HCT116 (cell line): ENCODE data around the gene TMEM169. TPM values are rescaled to one million over a fixed set of nuclear protein-coding genes. Genes with fewer than 3 reads are reported as not detected.

ENCODE experiments used
- ATAC-seq: fragments of 200-7000 bp; cut with Tn5 transposase; 2 replicates; pipeline ENCODE4 v1.9.1; 2020; ENCODE audit warnings: mild to moderate bottlenecking, moderate library complexity
- BruUV-seq: library from RNA; stranded (reverse); fragments of 400-500 nt; replicated peaks from 2 replicates; lab custom pipeline; 2021; lab: Mats Ljungman, UMichigan
- CTCF ChIA-PET: fragments of 300-600 bp; sonication (Branson Sonifier 250); formaldehyde crosslinking; loops from one replicate; lab custom pipeline; 2021; ENCODE audit warnings: antibody characterized with exemption; lab: Charles Lee
- POLR2A ChIA-PET: fragments of 300-600, 350-600 bp; sonication (Branson Sonifier 250); formaldehyde crosslinking; loops from one replicate; lab custom pipeline; 2021; ENCODE audit warnings: antibody characterized with exemption; lab: Charles Lee
- RAD21 ChIA-PET, 2 experiments: fragments of 300-600 bp; sonication (Branson Sonifier 250); formaldehyde crosslinking; loops; one replicate each; lab custom pipeline; 2023; ENCODE audit warnings: low total read pairs in 2 of 2; ENCODE audit not compliant: uncharacterized antibody in 2 of 2, unreplicated experiment in 2 of 2, low non-redundant PET in 1 of 2; lab: Charles Lee
- DNase-seq: peaks from one replicate; pipeline ENCODE4 v3.0.0-alpha.2; 2010; ENCODE audit warnings: low read depth, low spot score
- H2AFZ ChIP-seq: fragments of 200-600 bp; shearing (Covaris generic), sonication (generic); 2 replicates; pipeline ENCODE4 v1.6.1; 2017; ENCODE audit warnings: low read depth, mixed run types, mixed read lengths, antibody characterized with exemption, low read length; ENCODE audit not compliant: poor library complexity, severe bottlenecking
- H3K27ac ChIP-seq: 2 replicates; pipeline ENCODE4 v1.5.1; 2012; ENCODE audit warnings: low read depth, low read length
- H3K27me3 ChIP-seq: fragments of 200-600 bp; sonication (generic); 2 replicates; pipeline ENCODE4 v1.6.1; 2016; ENCODE audit warnings: mixed run types, low read length, mixed read lengths; ENCODE audit not compliant: insufficient read depth
- H3K36me3 ChIP-seq, 2 experiments: fragments of 200-500 bp in 1 of 2; fragments of 200-600 bp in 1 of 2; sonication (Bioruptor generic) in 1 of 2; sonication (generic) in 1 of 2; 2 replicates each; pipeline versions ENCODE4 v1.5.1 to v1.6.1; 2014 to 2016; ENCODE audit warnings: low read length in 2 of 2, inconsistent platforms in 1 of 2, mixed read lengths in 1 of 2, mixed run types in 1 of 2; ENCODE audit not compliant: insufficient read depth in 2 of 2, control insufficient read depth in 1 of 2
- H3K4me1 ChIP-seq, 2 experiments: fragments of 200-600 bp in 1 of 2; sonication (generic) in 1 of 2; 2 replicates each; pipeline versions ENCODE4 v1.5.1 to v1.6.1; 2012 to 2017; ENCODE audit warnings: low read length in 2 of 2, inconsistent platforms in 1 of 2, mild to moderate bottlenecking in 1 of 2, mixed read lengths in 1 of 2, mixed run types in 1 of 2, moderate library complexity in 1 of 2; ENCODE audit not compliant: insufficient read depth in 2 of 2, control insufficient read depth in 1 of 2
- H3K4me2 ChIP-seq: fragments of 200-600 bp; sonication (generic); 2 replicates; pipeline ENCODE4 v1.6.1; 2017; ENCODE audit warnings: mixed run types, low read length, mixed read lengths
- H3K4me3 ChIP-seq, 2 experiments: fragments of 200-600 bp in 1 of 2; sonication (generic) in 1 of 2; replicated peaks in 1 of 2; 2 replicates each; pipeline ENCODE4 v1.5.1; 2011 to 2016; ENCODE audit warnings: low read length in 2 of 2, control low read depth in 1 of 2, low read depth in 1 of 2, mild to moderate bottlenecking in 1 of 2, mixed read lengths in 1 of 2, mixed run types in 1 of 2
- H3K79me2 ChIP-seq: fragments of 200-600 bp; sonication (generic); 2 replicates; pipeline ENCODE4 v1.6.1; 2017; ENCODE audit warnings: mild to moderate bottlenecking, mixed run types, low read length, moderate library complexity, mixed read lengths; ENCODE audit not compliant: insufficient read depth
- H3K9ac ChIP-seq: fragments of 200-600 bp; sonication (generic); 2 replicates; pipeline ENCODE4 v1.6.1; 2016; ENCODE audit warnings: low read length, mixed read lengths
- H3K9me2 ChIP-seq: fragments of 200-600 bp; sonication (generic), shearing (Covaris generic); 2 replicates; pipeline ENCODE4 v1.6.1; 2017; ENCODE audit warnings: mixed run types, mild to moderate bottlenecking, moderate library complexity; ENCODE audit not compliant: insufficient read depth
- H3K9me3 ChIP-seq, 2 experiments: fragments of 200-500 bp in 1 of 2; fragments of 200-600 bp in 1 of 2; sonication (Bioruptor generic) in 1 of 2; sonication (generic) in 1 of 2; 2 replicates each; pipeline ENCODE4 v1.6.1; 2014 to 2017; ENCODE audit warnings: low read length in 2 of 2, mixed read lengths in 2 of 2, inconsistent platforms in 1 of 2, low read depth in 1 of 2, mild to moderate bottlenecking in 1 of 2, mixed run types in 1 of 2, moderate library complexity in 1 of 2; ENCODE audit not compliant: control insufficient read depth in 1 of 2, insufficient read depth in 1 of 2
- H4K20me1 ChIP-seq: fragments of 200-600 bp; sonication (generic), shearing (Covaris generic); 2 replicates; pipeline ENCODE4 v1.6.1; 2017; ENCODE audit warnings: mixed run types, mild to moderate bottlenecking, moderate library complexity; ENCODE audit not compliant: insufficient read depth
- ATF3 ChIP-seq: IDR thresholded peaks from 2 replicates; pipeline ENCODE4 v1.6.1; 2012
- CTCF ChIP-seq, 3 experiments: fragments of 200-600 bp in 1 of 3; sonication (generic) in 1 of 3; IDR thresholded peaks in 2 of 3; conservative IDR thresholded peaks in 1 of 3; 2 replicates each; pipeline ENCODE4 v1.5.1; 2012 to 2017; ENCODE audit warnings: low read depth in 2 of 3, low read length in 2 of 3, antibody characterized with exemption in 1 of 3, borderline replicate concordance in 1 of 3, control low read depth in 1 of 3, mild to moderate bottlenecking in 1 of 3, mixed read lengths in 1 of 3, mixed run types in 1 of 3, moderate library complexity in 1 of 3; ENCODE audit not compliant: insufficient read depth in 1 of 3
- EGR1 ChIP-seq: IDR thresholded peaks from 2 replicates; pipeline ENCODE4 v1.6.1; 2012; ENCODE audit warnings: low read depth
- EZH2 ChIP-seq: fragments of 200-600 bp; sonication (generic); IDR thresholded peaks from 2 replicates; pipeline ENCODE4 v1.6.1; 2017; ENCODE audit warnings: antibody characterized with exemption, mixed run types
- MAX ChIP-seq: IDR thresholded peaks from 2 replicates; pipeline ENCODE4 v1.6.1; 2012
- POLR2A ChIP-seq: IDR thresholded peaks from 2 replicates; pipeline ENCODE4 v1.7.0; 2011; ENCODE audit warnings: borderline replicate concordance; ENCODE audit not compliant: insufficient read depth, insufficient read length; ENCODE audit errors: extremely low read depth
- POLR2AphosphoS5 ChIP-seq: IDR thresholded peaks from 2 replicates; pipeline ENCODE4 v1.6.1; 2011; ENCODE audit warnings: mild to moderate bottlenecking, low read depth, low read length, moderate library complexity
- RAD21 ChIP-seq: IDR thresholded peaks from 2 replicates; pipeline ENCODE4 v1.6.1; 2012; ENCODE audit warnings: low read depth, mild to moderate bottlenecking
- REST ChIP-seq: IDR thresholded peaks from 2 replicates; pipeline ENCODE4 v1.6.1; 2012; ENCODE audit warnings: low read depth
- SP1 ChIP-seq: IDR thresholded peaks from 2 replicates; pipeline ENCODE4 v1.6.1; 2012; ENCODE audit warnings: low read depth
- TCF7L2 ChIP-seq: IDR thresholded peaks from 2 replicates; pipeline ENCODE4 v1.7.0; 2011; ENCODE audit warnings: borderline replicate concordance, inconsistent platforms; ENCODE audit not compliant: insufficient read depth, insufficient read length; ENCODE audit errors: extremely low read depth
- YY1 ChIP-seq: IDR thresholded peaks from 2 replicates; pipeline ENCODE4 v1.6.1; 2011; ENCODE audit warnings: low read length, low read depth, moderate library complexity, mild to moderate bottlenecking; ENCODE audit not compliant: insufficient replicate concordance; ENCODE audit errors: extremely low read depth
- ZBTB33 ChIP-seq: IDR thresholded peaks from 2 replicates; pipeline ENCODE4 v1.6.1; 2011; ENCODE audit warnings: mild to moderate bottlenecking, low read length, moderate library complexity; ENCODE audit not compliant: insufficient replicate concordance; ENCODE audit errors: extremely low read depth
- ZFX ChIP-seq: fragments of 450-650 bp; IDR thresholded peaks from 2 replicates; pipeline ENCODE4 v1.6.1; 2017
- ZNF274 ChIP-seq: fragments of 200-500 bp; sonication (Bioruptor generic); IDR thresholded peaks from 2 replicates; pipeline ENCODE4 v1.6.1; 2014; ENCODE audit warnings: mild to moderate bottlenecking, low read depth, low read length, inconsistent platforms
- intact Hi-C: fragments of 100-400 bp; cut with micrococcal nuclease; formaldehyde crosslinking; loops from 2 replicates; pipeline ENCODE4 v1.10.0; 2022
- total RNA-seq: library from RNA; stranded (reverse); gene quantifications from one replicate; pipeline ENCODE4 v1.2.1, GENCODE V29; 2021; ENCODE audit not compliant: unreplicated experiment

TMEM169 gene
- total RNA-seq, 1 experiment from 2014 or later = 0.42 TPM

GRCh38 chr2:216114714-216115531, 33.2 kb downstream of the TMEM169 start:
- Histone ChIP-seq H3K9me3 (no peaks in the 10 kb centered on the region), H3K27ac (peak overlapping the region; percentile 23), H4K20me1 (peaks cover 38% of the 10 kb centered on the region; the same call in 1 of the 2 replicates), H3K27me3 (no peaks in the 10 kb centered on the region), H3K79me2 (peaks cover 94% of the 10 kb centered on the region), H3K36me3 (peaks cover 54 to 86% of the 10 kb centered on the region in 2 experiments), H2AFZ (no peak overlapping the region), H3K4me2 (peak overlapping the region; percentile 74), H3K4me3 (peak overlapping the region; percentile 44 to 56)
- RAD21 ChIA-PET = no interaction called here
- CTCF ChIA-PET = interaction anchor here (0.6 to 1.2 kb wide), 12 partner anchors 9 to 55 kb away, joined by 3 to 12 read pairs (median 4); partner anchors contain the start of genes PECR and TMEM169
- intact Hi-C loops = loop anchor here (5.0 kb wide), 2 partner anchors 287 to 387 kb away; no protein-coding TSS in a partner anchor
- ATAC-seq = peak; percentile 91
- TF ChIP-seq SP1 (no peak), ZNF274 (no peak), RAD21 (no peak), MAX (no peak), POLR2A (no peak), ZBTB33 (no peak), ATF3 (no peak), YY1 (peak; percentile 92), REST (no peak), POLR2AphosphoS5 (peak; percentile 79), ZFX (no peak), TCF7L2 (peak; percentile 28), EZH2 (no peak), CTCF (IDR thresholded peaks at IDR 0.05 in 2 of 3, conservative IDR thresholded peaks at IDR 0.05 in 1 of 3; ENCODE audit: borderline replicate concordance in 1 of 3, insufficient read depth in 1 of 3, low read depth in 2 of 3, low read length in 2 of 3) (peak; percentile 50 to 89 (median 78); a peak in 5 of 6 replicates), EGR1 (no peak)
- TF ChIP-seq, all 23 proteins: peak for 4
- Histone ChIP-seq H3K9ac (peak overlapping the region; percentile 47), H3K9me2 (no peaks in the 10 kb centered on the region), H3K4me1 (peaks cover 7 to 22% of the 10 kb centered on the region in 2 experiments; a peak in 3 of 4 replicates)
- DNase-seq = peak; percentile 98
- POLR2A ChIA-PET = interaction anchor here (0.7 to 0.9 kb wide), 3 partner anchors 11 to 34 kb away, joined by 3 read pairs; no protein-coding TSS in a partner anchor
- BruUV-seq = no TSS peak
